ENCODE measurements around the gene RALGAPA2. TPM values are rescaled to one million over a fixed set of nuclear protein-coding genes. Genes with fewer than 3 reads are reported as not detected.

RALGAPA2 gene
- total RNA-seq, 1 experiment from 2014 or later = 13.4 TPM

GRCh38 chr20:20657092-20657491, 55.4 kb downstream of the RALGAPA2 start:
- intact Hi-C loops (cut with micrococcal nuclease; ENCODE audit: unreplicated experiment) (no loop called here), in situ Hi-C loops (cut with HindIII; ENCODE audit: low pct_unique_long_range_greater_than_20kb, low sequenced_read_pairs) (no loop called here)
- ChIA-PET POLR2A (no interaction called here), CTCF (no interaction called here)
- Histone ChIP-seq H3K9me3 (ENCODE audit: control insufficient read depth, insufficient read depth, low read depth, low read length) (no peaks in the 10 kb centered on the region), H3K4me3 (ENCODE audit: low read depth in 2 of 2, low read length in 2 of 2) (no peak overlapping the region), H3K4me1 (ENCODE audit: control insufficient read depth, insufficient read depth, low read length) (no peaks in the 10 kb centered on the region), H3K27ac (ENCODE audit: low read length) (no peak overlapping the region), H3K36me3 (ENCODE audit: control insufficient read depth, insufficient read depth, low read length) (no peaks in the 10 kb centered on the region), H3K27me3 (ENCODE audit: control insufficient read depth, insufficient read depth, low read length) (no peaks in the 10 kb centered on the region)
- no peak for DNase-seq (ENCODE audit: low read depth, low spot score)
- no peak for ATAC-seq
- no TSS peak for BruUV-seq (replicated peaks)
- TF ChIP-seq, protein P1, sequence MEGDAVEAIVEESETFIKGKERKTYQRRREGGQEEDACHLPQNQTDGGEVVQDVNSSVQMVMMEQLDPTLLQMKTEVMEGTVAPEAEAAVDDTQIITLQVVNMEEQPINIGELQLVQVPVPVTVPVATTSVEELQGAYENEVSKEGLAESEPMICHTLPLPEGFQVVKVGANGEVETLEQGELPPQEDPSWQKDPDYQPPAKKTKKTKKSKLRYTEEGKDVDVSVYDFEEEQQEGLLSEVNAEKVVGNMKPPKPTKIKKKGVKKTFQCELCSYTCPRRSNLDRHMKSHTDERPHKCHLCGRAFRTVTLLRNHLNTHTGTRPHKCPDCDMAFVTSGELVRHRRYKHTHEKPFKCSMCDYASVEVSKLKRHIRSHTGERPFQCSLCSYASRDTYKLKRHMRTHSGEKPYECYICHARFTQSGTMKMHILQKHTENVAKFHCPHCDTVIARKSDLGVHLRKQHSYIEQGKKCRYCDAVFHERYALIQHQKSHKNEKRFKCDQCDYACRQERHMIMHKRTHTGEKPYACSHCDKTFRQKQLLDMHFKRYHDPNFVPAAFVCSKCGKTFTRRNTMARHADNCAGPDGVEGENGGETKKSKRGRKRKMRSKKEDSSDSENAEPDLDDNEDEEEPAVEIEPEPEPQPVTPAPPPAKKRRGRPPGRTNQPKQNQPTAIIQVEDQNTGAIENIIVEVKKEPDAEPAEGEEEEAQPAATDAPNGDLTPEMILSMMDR (IDR thresholded peaks at IDR 0.05) = no peak
- TF ChIP-seq TCF7L2 (IDR thresholded peaks at IDR 0.05; ENCODE audit: low read depth, low read length) (no peak), POLR2AphosphoS5 (IDR thresholded peaks at IDR 0.05; ENCODE audit: low read depth, low read length) (no peak), REST (IDR thresholded peaks at IDR 0.05; ENCODE audit: insufficient read depth in 1 of 2, low read depth in 2 of 2, low read length in 1 of 2) (no peak), SIN3A (IDR thresholded peaks at IDR 0.05; ENCODE audit: borderline replicate concordance, insufficient read depth, low read depth, low read length) (no peak)

DNA sequence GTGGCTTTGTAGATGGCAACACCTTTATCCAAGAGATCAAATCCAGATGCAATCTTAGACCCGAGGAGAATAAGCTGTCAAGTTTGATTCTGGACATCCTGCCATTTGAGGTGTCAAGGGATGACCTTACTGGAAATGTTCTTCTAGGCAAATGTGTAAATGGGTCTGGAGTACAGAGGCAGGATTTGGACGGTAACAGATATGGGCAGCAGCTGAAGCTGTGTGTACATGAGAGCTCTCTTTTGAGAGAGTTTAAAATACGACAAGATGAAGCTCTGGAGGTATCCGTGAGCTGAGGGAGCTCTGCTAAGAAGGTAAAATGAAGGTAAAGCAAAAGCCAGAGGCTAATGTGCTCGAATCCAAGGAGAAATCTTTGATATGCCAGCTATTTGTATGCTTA, 56.6 kb downstream of the RALGAPA2 start:
- Histone ChIP-seq H3K36me3 (ENCODE audit: control insufficient read depth, insufficient read depth, low read length) (no peaks in the 10 kb centered on the region), H3K4me1 (ENCODE audit: control insufficient read depth, insufficient read depth, low read length) (no peaks in the 10 kb centered on the region), H3K27ac (ENCODE audit: low read length) (no peak overlapping the region), H3K9me3 (ENCODE audit: control insufficient read depth, insufficient read depth, low read depth, low read length) (no peaks in the 10 kb centered on the region), H3K4me3 (ENCODE audit: low read depth in 2 of 2, low read length in 2 of 2) (no peak overlapping the region), H3K27me3 (ENCODE audit: control insufficient read depth, insufficient read depth, low read length) (no peaks in the 10 kb centered on the region)
- POLR2A ChIA-PET = no interaction called here
- TF ChIP-seq SIN3A (IDR thresholded peaks at IDR 0.05; ENCODE audit: borderline replicate concordance, insufficient read depth, low read depth, low read length) (no peak), REST (IDR thresholded peaks at IDR 0.05; ENCODE audit: insufficient read depth in 1 of 2, low read depth in 2 of 2, low read length in 1 of 2) (no peak), POLR2AphosphoS5 (IDR thresholded peaks at IDR 0.05; ENCODE audit: low read depth, low read length) (no peak), TCF7L2 (IDR thresholded peaks at IDR 0.05; ENCODE audit: low read depth, low read length) (no peak)
- TF ChIP-seq, protein P1 (IDR thresholded peaks at IDR 0.05) = no peak
- ATAC-seq = no peak
- no TSS peak for BruUV-seq (replicated peaks)
- intact Hi-C loops (cut with micrococcal nuclease; ENCODE audit: unreplicated experiment) = no loop called here
- DNase-seq (ENCODE audit: low read depth, low spot score) = no peak
- CTCF ChIA-PET = no interaction called here
- in situ Hi-C loops (cut with HindIII; ENCODE audit: low pct_unique_long_range_greater_than_20kb, low sequenced_read_pairs) = no loop called here

Measured in Panc1 (cell line).